Liver (tissue), 9 donors: ENCODE data around the gene HTR3E. TPM values are rescaled to one million over a fixed set of nuclear protein-coding genes. Genes with fewer than 3 reads are reported as not detected.

Experiments
- DNase-seq: peaks from one replicate; pipeline ENCODE4 v3.0.0-alpha.2; 2017; ENCODE audit warnings: low spot score
- H3K27ac ChIP-seq, 2 donors: one replicate each; pipeline ENCODE4 v1.7.0; 2013; ENCODE audit warnings: inconsistent platforms in 2 of 2, low read length in 2 of 2, control low read depth in 1 of 2, low read depth in 1 of 2, mild to moderate bottlenecking in 1 of 2
- H3K27me3 ChIP-seq, 4 donors: one replicate each; pipeline versions ENCODE4 v1.6.1 to v1.7.0; 2013; ENCODE audit warnings: low read length in 3 of 4, inconsistent platforms in 1 of 4, mild to moderate bottlenecking in 1 of 4, moderate library complexity in 1 of 4; ENCODE audit not compliant: control insufficient read depth in 4 of 4, insufficient read depth in 4 of 4
- H3K36me3 ChIP-seq, 4 donors: one replicate each; pipeline versions ENCODE4 v1.6.1 to v1.7.0; 2013; ENCODE audit warnings: low read length in 3 of 4, mild to moderate bottlenecking in 3 of 4, low read depth in 1 of 4, moderate library complexity in 1 of 4; ENCODE audit not compliant: control insufficient read depth in 4 of 4, insufficient read depth in 3 of 4
- H3K4me1 ChIP-seq, 4 donors: one replicate each; pipeline versions ENCODE4 v1.6.1 to v1.7.0; 2013; ENCODE audit warnings: low read length in 3 of 4, mild to moderate bottlenecking in 3 of 4, moderate library complexity in 1 of 4; ENCODE audit not compliant: control insufficient read depth in 4 of 4, insufficient read depth in 4 of 4
- H3K4me3 ChIP-seq, 3 donors: one replicate each; pipeline versions ENCODE4 v1.6.1 to v1.7.0; 2013; ENCODE audit warnings: low read length in 3 of 3, control low read depth in 1 of 3, low read depth in 1 of 3, mild to moderate bottlenecking in 1 of 3
- H3K9ac ChIP-seq, 2 donors: one replicate each; pipeline ENCODE4 v1.7.0; 2013; ENCODE audit warnings: low read length in 2 of 2, mild to moderate bottlenecking in 2 of 2, moderate library complexity in 2 of 2, control low read depth in 1 of 2, low read depth in 1 of 2
- H3K9me3 ChIP-seq, 4 donors: one replicate each; pipeline versions ENCODE4 v1.6.1 to v1.7.0; 2013; ENCODE audit warnings: low read length in 3 of 4; ENCODE audit not compliant: control insufficient read depth in 4 of 4
- EGR1 ChIP-seq, 2 donors: IDR thresholded peaks; 2 replicates each; pipeline ENCODE4 v1.6.1; 2016 to 2018; ENCODE audit warnings: antibody characterized with exemption in 2 of 2, low read depth in 2 of 2
- FOXA1 ChIP-seq: IDR thresholded peaks from 2 replicates; pipeline ENCODE4 v1.6.1; 2016; ENCODE audit warnings: antibody characterized with exemption
- HNF4A ChIP-seq, 2 donors: conservative IDR thresholded peaks; 2 replicates each; pipeline ENCODE4 v1.6.1; 2016; ENCODE audit warnings: antibody characterized with exemption in 2 of 2, mild to moderate bottlenecking in 2 of 2
- HNF4G ChIP-seq: IDR thresholded peaks from 2 replicates; pipeline ENCODE4 v1.6.1; 2016; ENCODE audit warnings: antibody characterized with exemption
- NR2F2 ChIP-seq: IDR thresholded peaks from 2 replicates; pipeline ENCODE4 v1.6.1; 2016; ENCODE audit warnings: antibody characterized with exemption
- RAD21 ChIP-seq, 2 donors: IDR thresholded peaks; 2 replicates each; pipeline ENCODE4 v1.6.1; 2016; ENCODE audit warnings: antibody characterized with exemption in 2 of 2, mild to moderate bottlenecking in 2 of 2
- SP1 ChIP-seq: IDR thresholded peaks from 2 replicates; pipeline ENCODE4 v1.6.1; 2018; ENCODE audit warnings: antibody characterized with exemption, mild to moderate bottlenecking
- WGBS: extraction: QIAGEN DNeasy Blood & Tissue Kit; methylation state at CpG from one replicate; pipeline ENCODE4 v1.1.7; 2013; 5-methylcytosine and 5-hydroxymethylcytosine counted together
- polyA plus RNA-seq, 2 donors: library from polyadenylated mRNA; stranded (reverse) in 1 of 2; unstranded in 1 of 2; fragments of 200-250 nt in 1 of 2; fragments of >200 nt in 1 of 2; fragmentation: Nextera tagmentation in 1 of 2; extraction: Ambion mirVana in 1 of 2; gene quantifications; one replicate each; pipeline versions ENCODE4 v1.2.1 to v1.2.3, GENCODE V29; 2013 to 2015
- total RNA-seq, 2 donors: library from RNA; depleted of rRNA; stranded (reverse); fragments of >200 nt; gene quantifications; one replicate each; pipeline ENCODE4 v1.2.3, GENCODE V29; 2014
- TF ChIP-seq, protein P1 (sequence below): IDR thresholded peaks from 2 replicates; pipeline ENCODE4 v1.6.1; 2016; ENCODE audit warnings: antibody characterized with exemption, mild to moderate bottlenecking
- TF ChIP-seq, protein P2 (sequence below): IDR thresholded peaks from 2 replicates; pipeline ENCODE4 v1.6.1; 2016; ENCODE audit warnings: antibody characterized with exemption
- TF ChIP-seq, protein P3 (sequence below): fragments of 150-350 bp; IDR thresholded peaks from 2 replicates; pipeline ENCODE4 v1.5.1; 2017; ENCODE audit warnings: improper control_type of control experiment, low read depth, low read length; ENCODE audit not compliant: missing input control
- donor health status: healthy.
- donor health status: healthy.
- donor health status: healthy.
- donor health status: healthy.
- donor health status: healthy.

HTR3E gene, protein sequence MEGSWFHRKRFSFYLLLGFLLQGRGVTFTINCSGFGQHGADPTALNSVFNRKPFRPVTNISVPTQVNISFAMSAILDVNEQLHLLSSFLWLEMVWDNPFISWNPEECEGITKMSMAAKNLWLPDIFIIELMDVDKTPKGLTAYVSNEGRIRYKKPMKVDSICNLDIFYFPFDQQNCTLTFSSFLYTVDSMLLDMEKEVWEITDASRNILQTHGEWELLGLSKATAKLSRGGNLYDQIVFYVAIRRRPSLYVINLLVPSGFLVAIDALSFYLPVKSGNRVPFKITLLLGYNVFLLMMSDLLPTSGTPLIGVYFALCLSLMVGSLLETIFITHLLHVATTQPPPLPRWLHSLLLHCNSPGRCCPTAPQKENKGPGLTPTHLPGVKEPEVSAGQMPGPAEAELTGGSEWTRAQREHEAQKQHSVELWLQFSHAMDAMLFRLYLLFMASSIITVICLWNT
- total RNA-seq (not detected), polyA plus RNA-seq (not detected)

DNA sequence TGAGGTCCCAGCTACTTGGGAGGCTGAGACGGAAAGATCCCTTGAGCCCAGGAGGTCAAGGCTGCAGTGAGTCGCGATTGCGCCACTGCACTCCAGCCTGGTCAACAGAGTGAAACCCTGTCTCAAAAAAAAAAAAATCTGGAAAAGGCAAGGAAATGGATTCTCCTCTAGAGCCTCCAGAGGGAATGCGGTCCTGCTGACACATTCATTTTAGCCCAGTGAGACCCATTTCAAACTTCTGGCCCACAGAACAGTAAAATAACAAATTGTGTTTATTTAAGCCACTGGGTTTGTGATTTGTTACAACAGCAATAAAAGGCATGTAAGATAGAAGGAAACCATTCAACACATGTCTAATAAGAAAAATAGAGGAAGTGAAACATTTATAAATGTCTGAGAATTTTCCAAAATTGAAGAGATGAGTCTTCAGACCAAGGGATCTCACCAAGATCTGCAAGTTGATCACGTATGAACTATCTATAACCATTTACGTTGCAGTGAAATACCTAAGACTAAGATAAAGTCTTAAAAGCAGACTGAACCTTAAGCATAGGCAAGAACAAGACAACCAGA is at the start of gene HTR3E:
HTR3E (plus strand) TSS at position 254 of the 573 bp plus-strand sequence. CDS start 466 bp downstream, outside the sequence.
- WGBS, result 89% methylated on average over 7 of the region's 7 CpGs

DNA sequence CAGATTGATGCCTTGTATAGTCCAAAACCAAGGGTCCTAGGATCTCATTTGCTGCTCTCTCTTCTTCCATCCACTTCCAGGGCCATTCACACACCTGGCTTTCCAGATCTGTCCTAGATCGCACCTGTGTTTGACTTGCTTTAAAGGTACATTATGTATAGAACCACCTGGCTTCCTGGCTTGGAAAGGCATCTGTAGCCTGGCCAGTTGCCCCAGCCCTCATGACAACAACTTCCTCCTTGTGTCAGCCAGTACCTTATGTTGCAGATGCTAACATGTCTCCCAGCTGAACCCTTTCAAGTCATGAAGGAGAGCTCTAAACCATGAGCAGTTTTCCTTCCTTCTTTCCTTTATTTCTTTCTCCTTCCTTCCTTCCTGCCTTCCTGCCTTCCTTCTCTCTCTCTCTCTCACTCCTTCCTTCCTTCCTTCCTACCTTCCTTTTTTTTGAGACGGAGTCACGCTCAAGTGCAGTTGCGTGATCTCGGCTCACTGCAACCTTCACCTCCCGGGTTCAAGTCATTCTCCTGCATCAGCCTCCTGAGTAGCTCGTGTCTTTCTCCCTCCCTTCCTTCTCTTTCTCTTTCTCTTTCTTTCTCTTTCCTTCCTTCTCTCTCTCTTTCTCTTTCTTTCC is 46.5 kb upstream of the HTR3E start:
- H3K9me3 ChIP-seq, result no peaks in the 10 kb centered on the region
- no peaks in the 10 kb centered on the region for H3K27me3 ChIP-seq
- TF ChIP-seq HNF4A (conservative IDR thresholded peaks at IDR 0.05), result no peak
- no peak for TF ChIP-seq SP1
- no peaks in the 10 kb centered on the region for H3K36me3 ChIP-seq
- H3K9ac ChIP-seq, result no peak overlapping the region
- no peak overlapping the region for H3K27ac ChIP-seq
- no peaks in the 10 kb centered on the region for H3K4me1 ChIP-seq
- 82% methylated on average over 7 of the region's 7 CpGs for WGBS
- no peak for DNase-seq
- H3K4me3 ChIP-seq, result no peak overlapping the region

More for the DNA sequence above, at the start of gene HTR3E:
- H3K4me3 ChIP-seq, result no peak within 1 kb of the TSS
- no peaks in the 10 kb centered on the region for H3K27me3 ChIP-seq
- H3K4me1 ChIP-seq, result no peaks in the 10 kb centered on the region
- no peak within 1 kb of the TSS for H3K27ac ChIP-seq
- no peaks in the 10 kb centered on the region for H3K36me3 ChIP-seq
- no peak for DNase-seq
- TF ChIP-seq FOXA1 (no peak), HNF4G (no peak), EGR1 (IDR thresholded peaks at IDR 0.05; ENCODE audit: low read depth in 2 of 2) (no peak), SP1 (no peak), NR2F2 (no peak), RAD21 (IDR thresholded peaks at IDR 0.05) (no peak)
- TF ChIP-seq, protein P1, sequence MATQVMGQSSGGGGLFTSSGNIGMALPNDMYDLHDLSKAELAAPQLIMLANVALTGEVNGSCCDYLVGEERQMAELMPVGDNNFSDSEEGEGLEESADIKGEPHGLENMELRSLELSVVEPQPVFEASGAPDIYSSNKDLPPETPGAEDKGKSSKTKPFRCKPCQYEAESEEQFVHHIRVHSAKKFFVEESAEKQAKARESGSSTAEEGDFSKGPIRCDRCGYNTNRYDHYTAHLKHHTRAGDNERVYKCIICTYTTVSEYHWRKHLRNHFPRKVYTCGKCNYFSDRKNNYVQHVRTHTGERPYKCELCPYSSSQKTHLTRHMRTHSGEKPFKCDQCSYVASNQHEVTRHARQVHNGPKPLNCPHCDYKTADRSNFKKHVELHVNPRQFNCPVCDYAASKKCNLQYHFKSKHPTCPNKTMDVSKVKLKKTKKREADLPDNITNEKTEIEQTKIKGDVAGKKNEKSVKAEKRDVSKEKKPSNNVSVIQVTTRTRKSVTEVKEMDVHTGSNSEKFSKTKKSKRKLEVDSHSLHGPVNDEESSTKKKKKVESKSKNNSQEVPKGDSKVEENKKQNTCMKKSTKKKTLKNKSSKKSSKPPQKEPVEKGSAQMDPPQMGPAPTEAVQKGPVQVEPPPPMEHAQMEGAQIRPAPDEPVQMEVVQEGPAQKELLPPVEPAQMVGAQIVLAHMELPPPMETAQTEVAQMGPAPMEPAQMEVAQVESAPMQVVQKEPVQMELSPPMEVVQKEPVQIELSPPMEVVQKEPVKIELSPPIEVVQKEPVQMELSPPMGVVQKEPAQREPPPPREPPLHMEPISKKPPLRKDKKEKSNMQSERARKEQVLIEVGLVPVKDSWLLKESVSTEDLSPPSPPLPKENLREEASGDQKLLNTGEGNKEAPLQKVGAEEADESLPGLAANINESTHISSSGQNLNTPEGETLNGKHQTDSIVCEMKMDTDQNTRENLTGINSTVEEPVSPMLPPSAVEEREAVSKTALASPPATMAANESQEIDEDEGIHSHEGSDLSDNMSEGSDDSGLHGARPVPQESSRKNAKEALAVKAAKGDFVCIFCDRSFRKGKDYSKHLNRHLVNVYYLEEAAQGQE, result no peak
- TF ChIP-seq, protein P2, sequence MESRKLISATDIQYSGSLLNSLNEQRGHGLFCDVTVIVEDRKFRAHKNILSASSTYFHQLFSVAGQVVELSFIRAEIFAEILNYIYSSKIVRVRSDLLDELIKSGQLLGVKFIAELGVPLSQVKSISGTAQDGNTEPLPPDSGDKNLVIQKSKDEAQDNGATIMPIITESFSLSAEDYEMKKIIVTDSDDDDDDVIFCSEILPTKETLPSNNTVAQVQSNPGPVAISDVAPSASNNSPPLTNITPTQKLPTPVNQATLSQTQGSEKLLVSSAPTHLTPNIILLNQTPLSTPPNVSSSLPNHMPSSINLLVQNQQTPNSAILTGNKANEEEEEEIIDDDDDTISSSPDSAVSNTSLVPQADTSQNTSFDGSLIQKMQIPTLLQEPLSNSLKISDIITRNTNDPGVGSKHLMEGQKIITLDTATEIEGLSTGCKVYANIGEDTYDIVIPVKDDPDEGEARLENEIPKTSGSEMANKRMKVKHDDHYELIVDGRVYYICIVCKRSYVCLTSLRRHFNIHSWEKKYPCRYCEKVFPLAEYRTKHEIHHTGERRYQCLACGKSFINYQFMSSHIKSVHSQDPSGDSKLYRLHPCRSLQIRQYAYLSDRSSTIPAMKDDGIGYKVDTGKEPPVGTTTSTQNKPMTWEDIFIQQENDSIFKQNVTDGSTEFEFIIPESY, result no peak
- TF ChIP-seq, protein P3, sequence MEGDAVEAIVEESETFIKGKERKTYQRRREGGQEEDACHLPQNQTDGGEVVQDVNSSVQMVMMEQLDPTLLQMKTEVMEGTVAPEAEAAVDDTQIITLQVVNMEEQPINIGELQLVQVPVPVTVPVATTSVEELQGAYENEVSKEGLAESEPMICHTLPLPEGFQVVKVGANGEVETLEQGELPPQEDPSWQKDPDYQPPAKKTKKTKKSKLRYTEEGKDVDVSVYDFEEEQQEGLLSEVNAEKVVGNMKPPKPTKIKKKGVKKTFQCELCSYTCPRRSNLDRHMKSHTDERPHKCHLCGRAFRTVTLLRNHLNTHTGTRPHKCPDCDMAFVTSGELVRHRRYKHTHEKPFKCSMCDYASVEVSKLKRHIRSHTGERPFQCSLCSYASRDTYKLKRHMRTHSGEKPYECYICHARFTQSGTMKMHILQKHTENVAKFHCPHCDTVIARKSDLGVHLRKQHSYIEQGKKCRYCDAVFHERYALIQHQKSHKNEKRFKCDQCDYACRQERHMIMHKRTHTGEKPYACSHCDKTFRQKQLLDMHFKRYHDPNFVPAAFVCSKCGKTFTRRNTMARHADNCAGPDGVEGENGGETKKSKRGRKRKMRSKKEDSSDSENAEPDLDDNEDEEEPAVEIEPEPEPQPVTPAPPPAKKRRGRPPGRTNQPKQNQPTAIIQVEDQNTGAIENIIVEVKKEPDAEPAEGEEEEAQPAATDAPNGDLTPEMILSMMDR, result no peak
- H3K9ac ChIP-seq, result no peak within 1 kb of the TSS
- H3K9me3 ChIP-seq, result peaks cover 0 to 8% (median 4%) of the 10 kb centered on the region in 4 donors
